NCI-H82 treated with DMSO at 0.1 percent for 48 hours (cell line): Measurements from ENCODE around the gene TXLNG.

Source experiments
- DNase-seq: peaks from one replicate; lab custom pipeline; 2025; ENCODE audit not compliant: unreplicated experiment; lab: John Stamatoyannopoulos, UW

The TXLNG gene

GRCh38 chrX:16785247-16786138, 773 bp upstream of the TXLNG start:
- no peak for DNase-seq

- DNase-seq = no peak
These were observed 797 bp downstream of the TXLNG start for GRCh38 chrX:16786791-16787735.

- no peak for DNase-seq
These were observed 2.2 kb downstream of the TXLNG start for GRCh38 chrX:16788477-16788876.

GRCh38 chrX:16796298-16796697, 10.0 kb downstream of the TXLNG start:
- no peak for DNase-seq

- DNase-seq = no peak
These were observed 11.1 kb downstream of the TXLNG start for GRCh38 chrX:16797358-16797757.

GRCh38 chrX:16797841-16798240, 11.6 kb downstream of the TXLNG start:
- DNase-seq = no peak

GRCh38 chrX:16804923-16805464, 18.7 kb downstream of the TXLNG start:
- no peak for DNase-seq

GRCh38 chrX:16807548-16807947, 21.3 kb downstream of the TXLNG start:
- DNase-seq = no peak

- no peak for DNase-seq
These were observed 21.8 kb downstream of the TXLNG start for GRCh38 chrX:16807976-16808542.

GRCh38 chrX:16814597-16814996, 28.3 kb downstream of the TXLNG start:
- no peak for DNase-seq

GRCh38 chrX:16819634-16820033, 33.4 kb downstream of the TXLNG start:
- no peak for DNase-seq

- DNase-seq = no peak
These were observed 36.5 kb downstream of the TXLNG start for GRCh38 chrX:16822723-16823122.

GRCh38 chrX:16825264-16826035, 39.2 kb downstream of the TXLNG start:
- DNase-seq = no peak

GRCh38 chrX:16826207-16826606, 39.9 kb downstream of the TXLNG start:
- DNase-seq = no peak

GRCh38 chrX:16827225-16827624, 41.0 kb downstream of the TXLNG start:
- DNase-seq = no peak

- DNase-seq = no peak
These were observed 42.0 kb downstream of the TXLNG start for GRCh38 chrX:16828124-16828908.

- no peak for DNase-seq
These were observed 46.0 kb downstream of the TXLNG start for GRCh38 chrX:16832301-16832700.

GRCh38 chrX:16834806-16835205, 48.5 kb downstream of the TXLNG start:
- DNase-seq = no peak

GRCh38 chrX:16836371-16836770, 50.1 kb downstream of the TXLNG start:
- no peak for DNase-seq
